GM12878 (cell line): ENCODE results near the gene HMGCL. TPM values are rescaled to one million over a fixed set of nuclear protein-coding genes. Genes with fewer than 3 reads are reported as not detected.

Source experiments
- ATAC-seq: fragments of 200-7000 bp; cut with Tn5 transposase; 3 replicates; pipeline ENCODE4 v1.9.1; 2020; ENCODE audit warnings: mild to moderate bottlenecking, moderate library complexity
- BruUV-seq: library from RNA; stranded (reverse); fragments of 400-500 nt; replicated peaks from 2 replicates; lab custom pipeline; 2021; lab: Mats Ljungman, UMichigan
- CTCF ChIA-PET: fragments of 300-600 bp; sonication (Branson Sonifier 250); formaldehyde crosslinking; extraction: SDS; loops from one replicate; lab custom pipeline; 2021; ENCODE audit warnings: inconsistent platforms; lab: Yijun Ruan, JAX
- POLR2A ChIA-PET: fragments of 350-600 bp; formaldehyde crosslinking; extraction: SDS; loops from one replicate; lab custom pipeline; 2021; ENCODE audit warnings: inconsistent platforms; lab: Charles Lee
- RAD21 ChIA-PET: fragments of 300-600 bp; sonication (Branson Sonifier 250); formaldehyde crosslinking; loops from one replicate; lab custom pipeline; 2023; ENCODE audit warnings: antibody characterized with exemption; ENCODE audit not compliant: unreplicated experiment; lab: Charles Lee
- SMC1A ChIA-PET: fragments of 300-600 bp; sonication (Branson Sonifier 250); formaldehyde crosslinking; loops from one replicate; lab custom pipeline; 2023; ENCODE audit not compliant: unreplicated experiment, uncharacterized antibody; lab: Charles Lee
- DNase-seq: peaks from one replicate; pipeline ENCODE4 v3.0.0-alpha.2; 2011; ENCODE audit warnings: low read depth, low spot score
- FAIRE-seq: peaks from 3 replicates; lab custom pipeline; 2011; peaks lifted over from hg19 to GRCh38; lab: Jason Lieb, UNC
- H2AFZ ChIP-seq: 2 replicates; pipeline ENCODE4 v1.6.0; 2011; ENCODE audit warnings: low read depth, low read length, control low read depth; ENCODE audit not compliant: control insufficient read depth
- H3K27ac ChIP-seq: 2 replicates; pipeline ENCODE4 v1.5.1; 2011; ENCODE audit warnings: control low read depth; ENCODE audit not compliant: control insufficient read depth, insufficient read depth
- H3K27me3 ChIP-seq, 2 experiments: replicated peaks in 1 of 2; 2 replicates each; pipeline versions ENCODE4 v1.6.0 to v1.6.1; 2011; ENCODE audit warnings: low read length in 1 of 2; ENCODE audit not compliant: control insufficient read depth in 2 of 2, insufficient read depth in 2 of 2
- H3K36me3 ChIP-seq, 2 experiments: 2 replicates each; pipeline ENCODE4 v1.5.1; 2011; ENCODE audit warnings: low read length in 1 of 2; ENCODE audit not compliant: control insufficient read depth in 2 of 2, insufficient read depth in 2 of 2
- H3K4me1 ChIP-seq: 2 replicates; pipeline ENCODE4 v1.6.1; 2011; ENCODE audit warnings: mild to moderate bottlenecking, low read length, moderate library complexity, mixed read lengths; ENCODE audit not compliant: control insufficient read depth, insufficient read depth
- H3K4me2 ChIP-seq: 2 replicates; pipeline ENCODE4 v1.6.0; 2011; ENCODE audit warnings: control low read depth; ENCODE audit not compliant: control insufficient read depth, insufficient read depth
- H3K4me3 ChIP-seq: fragments of 200-600 bp; sonication (generic); 2 replicates; pipeline ENCODE4 v1.5.1; 2016
- H3K79me2 ChIP-seq: 2 replicates; pipeline ENCODE4 v1.6.0; 2011; ENCODE audit warnings: low read length; ENCODE audit not compliant: control insufficient read depth, insufficient read depth
- H3K9ac ChIP-seq: 2 replicates; pipeline ENCODE4 v1.8.0; 2011; ENCODE audit warnings: low read length, control low read depth, mixed read lengths; ENCODE audit not compliant: control insufficient read depth, insufficient read depth
- H3K9me3 ChIP-seq: replicated peaks from 3 replicates; pipeline ENCODE4 v1.5.1; 2011; ENCODE audit warnings: mild to moderate bottlenecking, low read length; ENCODE audit not compliant: control insufficient read depth, insufficient read depth
- H4K20me1 ChIP-seq: 2 replicates; pipeline ENCODE4 v1.6.0; 2011; ENCODE audit not compliant: control insufficient read depth, insufficient read depth
- BCL3 ChIP-seq: IDR thresholded peaks from 2 replicates; pipeline ENCODE4 v1.6.1; 2011; ENCODE audit warnings: borderline replicate concordance, low read depth, mild to moderate bottlenecking, moderate library complexity, low read length; ENCODE audit not compliant: insufficient read depth, poor library complexity, severe bottlenecking
- CHD2 ChIP-seq: IDR thresholded peaks from 2 replicates; pipeline ENCODE4 v1.6.1; 2011; ENCODE audit warnings: low read depth, low read length, improper control_type of control experiment, borderline replicate concordance
- E4F1 ChIP-seq: fragments of 450-650 bp; IDR thresholded peaks from 2 replicates; pipeline ENCODE4 v1.6.1; 2018; ENCODE audit warnings: borderline replicate concordance, mild to moderate bottlenecking; ENCODE audit not compliant: partially characterized antibody
- POLR2A ChIP-seq: IDR thresholded peaks from 2 replicates; pipeline ENCODE4 v1.6.1; 2011; ENCODE audit warnings: low read depth, mild to moderate bottlenecking, low read length
- SMAD5 ChIP-seq: IDR thresholded peaks from 2 replicates; pipeline ENCODE4 v1.6.1; 2016; ENCODE audit warnings: antibody characterized with exemption, low read depth
- TCF3 ChIP-seq: IDR thresholded peaks from 2 replicates; pipeline ENCODE4 v1.6.1; 2012; ENCODE audit warnings: low read depth, mild to moderate bottlenecking, low read length, borderline replicate concordance; ENCODE audit not compliant: insufficient read depth
- WGBS: methylation state at CpG from one replicate; pipeline ENCODE4 v1.1.6; 2016; ENCODE audit warnings: low lambda C conversion rate; ENCODE audit not compliant: insufficient replicate concordance, insufficient coverage; ENCODE audit errors: missing lambda C conversion rate; 5-methylcytosine and 5-hydroxymethylcytosine counted together
- in situ Hi-C: fragments of 300-500 bp; cut with MboI; formaldehyde crosslinking; loops from 9 replicates; pipeline ENCODE4 v1.14.3; 2018; ENCODE audit warnings: mixed read lengths
- intact Hi-C: fragments of 100-400 bp; cut with micrococcal nuclease; formaldehyde crosslinking; loops from one replicate; pipeline ENCODE4 v1.14.2; 2022; ENCODE audit not compliant: unreplicated experiment
- polyA plus RNA-seq, 11 experiments: library from polyadenylated mRNA; depleted of rRNA in 4 of 11; unstranded in 6 of 11; stranded (reverse) in 5 of 11; fragments of >200 nt; fragmentation: Nextera tagmentation in 4 of 11; fragmentation: Illumina TruSeq in 1 of 11; extraction: Ambion mirVana in 4 of 11; extraction: Trizol in 1 of 11; gene quantifications; 1 replicate in 1 of 11; 2 replicates in 10 of 11; pipeline versions ENCODE4 v1.2.1 to v1.2.3, GENCODE V29; 2011 to 2016; ENCODE audit warnings: inconsistent platforms in 2 of 11, missing spikeins in 2 of 11, low read depth in 1 of 11
- total RNA-seq, 4 experiments: library from RNA; depleted of rRNA in 3 of 4; stranded (reverse); fragments of >200 nt in 3 of 4; fragmentation: Illumina TruSeq in 1 of 4; extraction: Trizol in 1 of 4; gene quantifications; 2 replicates each; pipeline versions ENCODE4 v1.2.1 to v1.2.3, GENCODE V29; 2013 to 2021
- TF ChIP-seq, protein P1 (sequence below): fragments of 450-650 bp; IDR thresholded peaks from 2 replicates; pipeline ENCODE4 v1.6.1; 2018; ENCODE audit warnings: mild to moderate bottlenecking, low read depth, moderate library complexity; ENCODE audit not compliant: partially characterized antibody

Gene HMGCL
- total and polyA plus RNA-seq, 10 of the 15 experiments (the other 5 are each of a cell fraction or from before 2014, with no cell fraction given) = 29.4 to 127 (median 36.4) TPM

DNA sequence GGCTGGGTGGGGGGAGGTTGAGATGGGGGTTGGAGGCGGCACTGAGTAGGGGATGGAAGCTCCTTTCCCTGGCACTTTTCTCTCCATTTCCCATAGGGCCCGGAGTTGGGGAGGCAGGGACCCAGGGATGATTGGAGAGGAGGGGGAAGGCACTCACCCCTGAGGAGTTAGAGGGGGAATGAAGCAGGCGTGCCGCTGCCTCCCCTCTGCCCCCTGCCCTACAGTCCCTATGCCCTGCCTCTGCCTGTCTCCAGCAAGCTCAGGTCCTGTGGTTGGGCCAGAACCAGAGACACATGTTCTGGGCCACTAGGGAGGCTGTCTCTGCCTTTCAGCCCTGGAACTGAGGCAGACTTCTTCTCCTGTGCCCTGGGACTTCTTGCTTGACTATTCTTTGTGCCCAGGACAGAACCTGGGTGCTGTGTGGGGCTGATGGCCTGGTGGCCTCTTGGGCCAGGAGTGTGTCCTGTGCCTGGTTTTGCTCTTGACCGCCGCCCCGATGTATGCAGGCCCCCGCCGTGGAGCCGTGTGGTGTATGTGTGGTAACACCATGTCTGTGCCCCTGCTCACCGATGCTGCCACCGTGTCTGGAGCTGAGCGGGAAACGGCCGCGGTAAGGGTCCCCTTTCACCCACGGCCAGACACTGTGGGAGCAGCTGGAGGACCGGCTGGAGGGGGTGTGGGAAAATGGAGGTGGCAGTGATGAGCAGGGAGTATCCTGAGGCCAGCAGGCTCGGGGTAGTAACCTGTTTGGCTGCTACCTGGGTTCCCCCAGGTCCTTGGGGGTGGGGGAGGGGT lies 32.9 kb downstream of the HMGCL start:
- POLR2A ChIA-PET = interaction anchor here (0.9 to 2.4 kb wide), 4 partner anchors 9 to 31 kb away, joined by 3 to 10 read pairs (median 3); partner anchors contain the start of gene PITHD1
- in situ Hi-C loops = loop anchor here (25.0 kb wide), 1 partner anchor 1445 kb away; the partner anchor contains the start of genes RSRP1 and SYF2
- Histone ChIP-seq H3K79me2 (peaks cover 23% of the 10 kb centered on the region), H3K4me1 (0 out of 2 replicates have a peak, but pooled peaks cover 5% of the 10 kb centered on the region), H3K4me2 (peak overlapping the region; percentile 61; the same call in 1 of the 2 replicates), H3K9me3 (no peaks in the 10 kb centered on the region), H2AFZ (no peak overlapping the region), H3K36me3 (peaks cover 9 to 14% of the 10 kb centered on the region in 2 experiments; a peak in 3 of 4 replicates), H3K4me3 (peak overlapping the region; percentile 93; the same call in 1 of the 2 replicates), H3K9ac (0 out of 2 replicates have a peak overlapping the region, but pooled peaks have one; percentile 8), H3K27me3 (no peaks in the 10 kb centered on the region), H3K27ac (no peak overlapping the region), H4K20me1 (no peaks in the 10 kb centered on the region)
- ATAC-seq = no peak
- DNase-seq = no peak
- RAD21 ChIA-PET = interaction anchor here (0.7 to 1.4 kb wide), 4 partner anchors 15 to 115 kb away, joined by 3 to 7 read pairs (median 4); partner anchors contain the start of gene PITHD1
- no TSS peak for BruUV-seq
- intact Hi-C loops = no loop called here
- CTCF ChIA-PET = interaction anchor here (0.7 to 1.7 kb wide), 5 partner anchors 9 to 124 kb away, joined by 3 to 10 read pairs (median 6); no protein-coding TSS in a partner anchor
- FAIRE-seq = no peak
- no peak for TF ChIP-seq E4F1
- no peak for TF ChIP-seq SMAD5
- no peak for TF ChIP-seq TCF3
- TF ChIP-seq POLR2A = peak; percentile 6
- no peak for TF ChIP-seq CHD2
- no peak for TF ChIP-seq BCL3
- TF ChIP-seq, protein P1, sequence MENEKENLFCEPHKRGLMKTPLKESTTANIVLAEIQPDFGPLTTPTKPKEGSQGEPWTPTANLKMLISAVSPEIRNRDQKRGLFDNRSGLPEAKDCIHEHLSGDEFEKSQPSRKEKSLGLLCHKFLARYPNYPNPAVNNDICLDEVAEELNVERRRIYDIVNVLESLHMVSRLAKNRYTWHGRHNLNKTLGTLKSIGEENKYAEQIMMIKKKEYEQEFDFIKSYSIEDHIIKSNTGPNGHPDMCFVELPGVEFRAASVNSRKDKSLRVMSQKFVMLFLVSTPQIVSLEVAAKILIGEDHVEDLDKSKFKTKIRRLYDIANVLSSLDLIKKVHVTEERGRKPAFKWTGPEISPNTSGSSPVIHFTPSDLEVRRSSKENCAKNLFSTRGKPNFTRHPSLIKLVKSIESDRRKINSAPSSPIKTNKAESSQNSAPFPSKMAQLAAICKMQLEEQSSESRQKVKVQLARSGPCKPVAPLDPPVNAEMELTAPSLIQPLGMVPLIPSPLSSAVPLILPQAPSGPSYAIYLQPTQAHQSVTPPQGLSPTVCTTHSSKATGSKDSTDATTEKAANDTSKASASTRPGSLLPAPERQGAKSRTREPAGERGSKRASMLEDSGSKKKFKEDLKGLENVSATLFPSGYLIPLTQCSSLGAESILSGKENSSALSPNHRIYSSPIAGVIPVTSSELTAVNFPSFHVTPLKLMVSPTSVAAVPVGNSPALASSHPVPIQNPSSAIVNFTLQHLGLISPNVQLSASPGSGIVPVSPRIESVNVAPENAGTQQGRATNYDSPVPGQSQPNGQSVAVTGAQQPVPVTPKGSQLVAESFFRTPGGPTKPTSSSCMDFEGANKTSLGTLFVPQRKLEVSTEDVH = no peak
- SMC1A ChIA-PET = interaction anchor here (0.6 to 1.5 kb wide), 3 partner anchors 13 to 435 kb away, joined by 3 to 4 read pairs (median 3); no protein-coding TSS in a partner anchor
- 72% methylated on average over 18 of the region's 19 CpGs for WGBS
